Activated CD4-positive, alpha-beta T cell treated with anti-CD3 and anti-CD28 coated beads, Interleukin-2, amount 10 ng/mL, durations not matched to agents 24 days and 14 days (primary cell): ENCODE results near the gene GNAQ. TPM values are rescaled to one million over a fixed set of nuclear protein-coding genes. Genes with fewer than 3 reads are reported as not detected.

Source experiments
- DNase-seq: peaks from one replicate; pipeline ENCODE4 v3.0.0; 2022
- H3K27ac Mint-ChIP-seq: one replicate; pipeline ENCODE4 v1.8.0; 2022; ENCODE audit warnings: mild to moderate bottlenecking, mixed read lengths
- H3K27me3 Mint-ChIP-seq: one replicate; pipeline ENCODE4 v1.8.0; 2022; ENCODE audit warnings: mixed read lengths
- H3K36me3 Mint-ChIP-seq: one replicate; pipeline ENCODE4 v1.8.0; 2022; ENCODE audit warnings: low read depth, mild to moderate bottlenecking, mixed read lengths
- H3K4me1 Mint-ChIP-seq: one replicate; pipeline ENCODE4 v1.8.0; 2021; ENCODE audit warnings: mixed read lengths
- H3K4me3 Mint-ChIP-seq: one replicate; pipeline ENCODE4 v1.8.0; 2022; ENCODE audit warnings: mild to moderate bottlenecking, moderate library complexity, mixed read lengths
- H3K9me3 Mint-ChIP-seq: one replicate; pipeline ENCODE4 v1.8.0; 2021; ENCODE audit warnings: mixed read lengths
- intact Hi-C: fragments of 100-400 bp; cut with micrococcal nuclease; formaldehyde crosslinking; loops from one replicate; pipeline ENCODE4 v1.15.1; 2023
- total RNA-seq: library from RNA; stranded (reverse); gene quantifications from 2 replicates; pipeline ENCODE4 v1.2.3, GENCODE V29; 2022

The GNAQ gene
- total RNA-seq, 1 donor from 2014 or later, result 22.7 TPM

GRCh38 chr9:78004478-78005229 is 27.0 kb downstream of the GNAQ start:
- H3K27me3 Mint-ChIP-seq, result no peaks in the 10 kb centered on the region
- no peak for DNase-seq
- H3K4me3 Mint-ChIP-seq, result no peak overlapping the region
- peaks cover 21% of the 10 kb centered on the region for H3K36me3 Mint-ChIP-seq
- H3K4me1 Mint-ChIP-seq, result peaks cover 33% of the 10 kb centered on the region
- H3K27ac Mint-ChIP-seq, result no peak overlapping the region
- intact Hi-C loops, result loop anchor here (2.0 kb wide), 1 partner anchor 30 kb away; no protein-coding TSS in a partner anchor
- no peaks in the 10 kb centered on the region for H3K9me3 Mint-ChIP-seq

- H3K27ac Mint-ChIP-seq, result no peak overlapping the region
- H3K9me3 Mint-ChIP-seq, result no peaks in the 10 kb centered on the region
- no peak overlapping the region for H3K4me3 Mint-ChIP-seq
- intact Hi-C loops, result loop anchor here (2.0 kb wide), 1 partner anchor 31 kb away; no protein-coding TSS in a partner anchor
- H3K4me1 Mint-ChIP-seq, result peaks cover 29% of the 10 kb centered on the region
- peaks cover 21% of the 10 kb centered on the region for H3K36me3 Mint-ChIP-seq
- DNase-seq, result no peak
- no peaks in the 10 kb centered on the region for H3K27me3 Mint-ChIP-seq
These were observed 27.9 kb downstream of the GNAQ start for GRCh38 chr9:78003730-78004129.

GRCh38 chr9:78001946-78002731 is 29.5 kb downstream of the GNAQ start:
- H3K36me3 Mint-ChIP-seq, result peaks cover 23% of the 10 kb centered on the region
- DNase-seq, result no peak
- intact Hi-C loops, result no loop called here
- H3K27me3 Mint-ChIP-seq, result no peaks in the 10 kb centered on the region
- H3K4me3 Mint-ChIP-seq, result no peak overlapping the region
- no peak overlapping the region for H3K27ac Mint-ChIP-seq
- no peaks in the 10 kb centered on the region for H3K9me3 Mint-ChIP-seq
- peaks cover 26% of the 10 kb centered on the region for H3K4me1 Mint-ChIP-seq

GRCh38 chr9:78000221-78000620 is 31.4 kb downstream of the GNAQ start:
- H3K4me3 Mint-ChIP-seq, result no peak overlapping the region
- peaks cover 20% of the 10 kb centered on the region for H3K36me3 Mint-ChIP-seq
- no peaks in the 10 kb centered on the region for H3K27me3 Mint-ChIP-seq
- no peaks in the 10 kb centered on the region for H3K9me3 Mint-ChIP-seq
- H3K4me1 Mint-ChIP-seq, result peaks cover 20% of the 10 kb centered on the region
- intact Hi-C loops, result no loop called here
- H3K27ac Mint-ChIP-seq, result no peak overlapping the region
- DNase-seq, result no peak

GRCh38 chr9:77999231-77999631 is 32.4 kb downstream of the GNAQ start:
- DNase-seq, result no peak
- intact Hi-C loops, result no loop called here
- no peak overlapping the region for H3K27ac Mint-ChIP-seq
- H3K36me3 Mint-ChIP-seq, result peaks cover 16% of the 10 kb centered on the region
- H3K4me1 Mint-ChIP-seq, result peaks cover 16% of the 10 kb centered on the region
- no peaks in the 10 kb centered on the region for H3K9me3 Mint-ChIP-seq
- H3K4me3 Mint-ChIP-seq, result no peak overlapping the region
- no peaks in the 10 kb centered on the region for H3K27me3 Mint-ChIP-seq

- Mint-ChIP-seq H3K4me3 (no peak overlapping the region), H3K27me3 (no peaks in the 10 kb centered on the region), H3K9me3 (no peaks in the 10 kb centered on the region), H3K27ac (no peak overlapping the region), H3K36me3 (peaks cover 14% of the 10 kb centered on the region), H3K4me1 (peaks cover 13% of the 10 kb centered on the region)
- DNase-seq, result no peak
- intact Hi-C loops, result no loop called here
These were observed 33.9 kb downstream of the GNAQ start for GRCh38 chr9:77997611-77998284.

- Mint-ChIP-seq H3K9me3 (no peaks in the 10 kb centered on the region), H3K4me3 (no peak overlapping the region)
- intact Hi-C loops, result no loop called here
These were observed 34.9 kb downstream of the GNAQ start for GRCh38 chr9:77996696-77997095.

GRCh38 chr9:77991191-77991590 is 40.4 kb downstream of the GNAQ start:
- intact Hi-C loops, result no loop called here
- no peaks in the 10 kb centered on the region for H3K27me3 Mint-ChIP-seq

More at GRCh38 chr9:77996696-77997095, 34.9 kb downstream of the GNAQ start:
- DNase-seq, result no peak
- no peak overlapping the region for H3K27ac Mint-ChIP-seq
- peaks cover 13% of the 10 kb centered on the region for H3K36me3 Mint-ChIP-seq
- H3K27me3 Mint-ChIP-seq, result no peaks in the 10 kb centered on the region
- peaks cover 5% of the 10 kb centered on the region for H3K4me1 Mint-ChIP-seq

GRCh38 chr9:77989909-77990308 is 41.7 kb downstream of the GNAQ start:
- Mint-ChIP-seq H3K27ac (no peak overlapping the region), H3K9me3 (no peaks in the 10 kb centered on the region), H3K36me3 (peaks cover 6% of the 10 kb centered on the region), H3K4me3 (no peak overlapping the region), H3K4me1 (peaks cover 16% of the 10 kb centered on the region), H3K27me3 (no peaks in the 10 kb centered on the region)
- intact Hi-C loops, result no loop called here
- DNase-seq, result no peak

More at GRCh38 chr9:77991191-77991590, 40.4 kb downstream of the GNAQ start:
- Mint-ChIP-seq H3K4me3 (no peak overlapping the region), H3K36me3 (peaks cover 9% of the 10 kb centered on the region), H3K27ac (no peak overlapping the region), H3K9me3 (no peaks in the 10 kb centered on the region), H3K4me1 (peaks cover 14% of the 10 kb centered on the region)
- no peak for DNase-seq

GRCh38 chr9:77989458-77989857 is 42.2 kb downstream of the GNAQ start:
- Mint-ChIP-seq H3K36me3 (peaks cover 6% of the 10 kb centered on the region), H3K4me1 (peaks cover 16% of the 10 kb centered on the region), H3K27me3 (no peaks in the 10 kb centered on the region), H3K9me3 (no peaks in the 10 kb centered on the region), H3K27ac (no peak overlapping the region), H3K4me3 (no peak overlapping the region)
- intact Hi-C loops, result no loop called here
- DNase-seq, result no peak

- H3K9me3 Mint-ChIP-seq, result no peaks in the 10 kb centered on the region
- no peak overlapping the region for H3K4me3 Mint-ChIP-seq
- peaks cover 6% of the 10 kb centered on the region for H3K36me3 Mint-ChIP-seq
- intact Hi-C loops, result no loop called here
- H3K4me1 Mint-ChIP-seq, result peaks cover 17% of the 10 kb centered on the region
- DNase-seq, result no peak
- H3K27ac Mint-ChIP-seq, result no peak overlapping the region
- H3K27me3 Mint-ChIP-seq, result no peaks in the 10 kb centered on the region
These were observed 43.0 kb downstream of the GNAQ start for GRCh38 chr9:77988630-77989029.

- peaks cover 6% of the 10 kb centered on the region for H3K36me3 Mint-ChIP-seq
- no peak overlapping the region for H3K27ac Mint-ChIP-seq
- intact Hi-C loops, result no loop called here
These were observed 43.6 kb downstream of the GNAQ start for GRCh38 chr9:77987880-77988525.

GRCh38 chr9:77987081-77987656 is 44.4 kb downstream of the GNAQ start:
- intact Hi-C loops, result no loop called here
- Mint-ChIP-seq H3K36me3 (peaks cover 4% of the 10 kb centered on the region), H3K9me3 (no peaks in the 10 kb centered on the region), H3K4me1 (peaks cover 29% of the 10 kb centered on the region), H3K4me3 (no peak overlapping the region), H3K27me3 (no peaks in the 10 kb centered on the region), H3K27ac (no peak overlapping the region)
- DNase-seq, result no peak

More at GRCh38 chr9:77987880-77988525, 43.6 kb downstream of the GNAQ start:
- Mint-ChIP-seq H3K4me1 (peaks cover 23% of the 10 kb centered on the region), H3K9me3 (no peaks in the 10 kb centered on the region), H3K27me3 (no peaks in the 10 kb centered on the region), H3K4me3 (no peak overlapping the region)
- no peak for DNase-seq
